HS-5 (cell line): Measurements from ENCODE around the gene SIGLEC12.

Experiments
- DNase-seq: peaks from one replicate; pipeline ENCODE4 v3.0.0-alpha.2; 2012; ENCODE audit warnings: low read depth

SIGLEC12 gene

GRCh38 chr19:51501594-51502263 is at the start of gene SIGLEC12:
TSS of gene SIGLEC12 (minus strand) at chr19:51501800. CDS start at chr19:51501733, 67 bp downstream.
- DNase-seq = no peak

- DNase-seq = no peak
Observed at GRCh38 chr19:51550848-51551672, 49.5 kb upstream of the SIGLEC12 start.

- DNase-seq = no peak
Observed at GRCh38 chr19:51549533-51550324, 48.1 kb upstream of the SIGLEC12 start.

GRCh38 chr19:51548891-51549305 is 47.3 kb upstream of the SIGLEC12 start:
- no peak for DNase-seq

GRCh38 chr19:51548213-51548651 is 46.6 kb upstream of the SIGLEC12 start:
- no peak for DNase-seq

- no peak for DNase-seq
Observed at GRCh38 chr19:51547397-51548212, 46.0 kb upstream of the SIGLEC12 start.

DNA sequence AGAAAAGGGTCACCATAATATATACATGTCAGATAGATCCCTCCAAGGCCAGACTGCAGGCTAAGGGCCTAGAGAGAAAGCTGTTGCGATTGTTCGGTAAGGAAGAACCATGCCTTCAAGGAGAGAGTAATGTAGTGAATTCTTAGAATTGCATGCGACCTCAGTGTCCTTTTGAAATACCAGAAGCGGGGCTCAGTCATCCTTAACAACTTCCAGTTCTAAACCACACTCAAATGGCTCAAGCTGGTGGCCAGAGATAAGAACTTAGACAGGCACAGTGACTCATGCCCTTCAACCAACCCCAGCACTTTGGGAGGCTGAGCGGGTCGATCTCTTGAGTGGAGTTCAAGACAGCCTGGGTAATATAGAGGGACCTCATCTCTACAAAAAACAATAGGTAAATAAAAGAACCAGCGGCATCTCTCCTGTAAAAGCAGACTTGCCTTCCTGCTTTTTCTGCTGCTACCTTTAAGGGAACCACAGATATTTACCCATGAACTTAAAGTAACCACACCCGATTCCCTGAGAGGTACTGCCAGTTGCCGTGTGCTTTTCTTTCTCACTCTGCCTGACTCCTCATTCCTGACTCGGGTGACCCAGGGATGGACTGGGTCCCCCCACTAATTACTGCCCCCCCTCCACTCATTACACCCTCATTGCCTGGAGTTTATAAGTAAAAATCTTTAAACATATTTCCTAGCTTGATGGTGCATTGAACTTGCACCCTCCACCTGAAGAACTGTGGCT is 45.2 kb upstream of the SIGLEC12 start:
- DNase-seq = no peak

- no peak for DNase-seq
Observed at GRCh38 chr19:51546107-51546649, 44.6 kb upstream of the SIGLEC12 start.

- DNase-seq = no peak
Observed at GRCh38 chr19:51544038-51544437, 42.4 kb upstream of the SIGLEC12 start.

- DNase-seq = no peak
Observed at GRCh38 chr19:51542699-51543098, 41.1 kb upstream of the SIGLEC12 start.

DNA sequence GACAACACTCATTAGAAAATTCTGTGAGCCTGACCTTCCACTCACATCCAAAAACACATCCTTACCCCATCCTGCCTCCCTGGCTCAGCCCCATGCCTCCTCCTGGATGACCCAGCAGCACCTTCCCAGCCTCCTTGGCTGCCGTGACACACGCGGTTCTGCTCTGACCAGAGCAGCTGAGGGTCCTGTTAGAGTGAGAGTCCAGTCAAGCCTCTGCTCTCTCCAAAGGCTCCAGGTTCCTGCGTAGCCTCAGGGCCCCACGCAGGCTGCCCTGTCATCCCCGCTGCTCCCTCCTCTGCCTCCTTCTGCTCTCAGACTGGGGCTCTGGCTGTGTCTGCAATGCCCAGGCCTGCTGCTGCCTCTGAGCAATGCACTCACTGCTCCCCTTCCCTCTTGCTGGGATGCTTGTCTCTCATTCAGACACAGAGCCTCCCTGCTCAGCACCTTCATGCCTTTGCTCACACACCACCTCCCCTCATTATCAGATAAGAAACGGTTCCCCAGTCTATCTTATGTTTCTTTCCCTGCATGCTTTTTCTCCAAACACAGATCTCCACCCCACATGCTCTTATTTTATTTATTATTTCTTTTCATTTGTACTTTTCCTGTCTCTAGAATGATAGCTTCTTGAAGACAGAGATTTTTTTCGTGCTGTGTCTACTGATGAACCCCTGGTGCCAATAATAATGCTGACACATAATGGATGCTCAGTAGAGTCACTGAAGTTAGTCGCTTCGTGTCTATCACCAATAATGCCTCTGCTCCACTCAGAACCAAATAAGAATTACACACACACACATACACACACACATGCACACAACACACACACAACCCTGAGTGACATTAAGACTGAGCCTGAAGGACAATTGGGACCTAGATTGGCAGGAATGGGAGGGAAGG is 40.1 kb upstream of the SIGLEC12 start:
- no peak for DNase-seq

- no peak for DNase-seq
Observed at GRCh38 chr19:51539821-51540366, 38.3 kb upstream of the SIGLEC12 start.

DNA sequence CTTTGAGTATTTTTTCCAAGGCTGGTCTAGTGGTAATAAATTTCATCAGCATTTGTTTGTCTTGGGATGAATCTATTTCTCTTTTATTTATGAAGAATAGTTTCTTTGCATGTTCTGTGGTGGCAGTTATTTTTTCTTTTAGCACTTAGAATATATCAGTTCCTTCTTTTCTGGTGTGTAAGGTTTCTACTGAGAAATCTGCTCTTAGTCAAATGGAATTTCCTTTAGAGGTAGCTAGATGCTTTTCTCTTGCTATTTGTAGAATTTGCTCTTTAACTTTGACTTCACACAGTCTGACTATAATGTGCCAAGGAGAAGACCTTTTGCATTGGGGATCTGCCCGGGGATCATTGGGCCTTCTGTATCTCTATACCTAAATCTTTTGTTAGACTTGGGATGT is 33.9 kb upstream of the SIGLEC12 start:
- DNase-seq = no peak

DNA sequence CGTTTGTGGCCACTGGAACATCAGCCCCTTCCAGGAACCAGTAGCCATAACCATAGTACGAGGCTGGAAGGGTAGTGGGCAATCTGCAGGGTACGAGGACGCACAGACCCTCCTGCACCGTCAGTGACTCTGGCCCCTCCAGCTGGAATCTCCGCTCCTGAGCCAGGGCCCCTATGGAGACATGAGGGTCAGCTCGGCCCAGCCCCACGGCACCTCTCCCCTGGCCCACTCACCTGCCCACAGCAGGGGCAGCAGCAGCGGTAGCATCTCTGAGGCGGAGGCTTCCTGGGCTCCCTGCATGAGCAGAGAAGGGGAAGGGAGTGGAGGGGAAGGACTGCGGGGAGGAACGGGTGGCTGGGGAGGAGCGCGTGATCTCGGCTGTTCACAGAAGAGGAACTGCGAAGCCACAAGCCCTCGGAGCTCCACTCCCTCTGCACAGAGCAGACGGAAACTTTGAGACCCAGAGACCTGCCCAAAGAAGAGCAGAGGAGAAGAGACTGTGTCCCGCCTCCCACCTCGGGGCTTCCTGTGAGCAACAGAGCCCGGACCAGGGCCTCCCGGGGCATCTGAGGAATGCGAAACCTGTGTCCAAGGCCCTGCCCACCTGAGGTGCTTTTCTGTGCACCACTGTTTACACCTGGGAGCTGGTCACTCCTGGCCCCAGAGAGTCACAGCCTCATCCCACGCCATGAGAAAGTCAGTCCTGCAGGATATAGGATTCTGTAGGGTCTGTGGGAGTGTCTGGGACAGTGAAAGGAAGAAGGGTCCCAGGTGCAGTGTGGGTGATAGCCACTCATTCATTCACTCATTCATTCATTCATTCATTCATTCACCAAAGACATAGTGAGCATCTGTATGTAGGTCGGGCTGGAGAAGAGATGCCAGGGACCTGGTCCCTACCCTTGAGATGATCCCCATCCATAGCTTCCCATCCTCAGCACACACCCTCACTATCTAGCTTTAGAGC is 30.0 kb upstream of the SIGLEC12 start, which contains the start of gene SIGLEC6:
SIGLEC6 (minus strand) TSS at position 322 of the 967 bp plus-strand sequence; CDS start at position 300, 22 bp downstream.
- no peak for DNase-seq

DNA sequence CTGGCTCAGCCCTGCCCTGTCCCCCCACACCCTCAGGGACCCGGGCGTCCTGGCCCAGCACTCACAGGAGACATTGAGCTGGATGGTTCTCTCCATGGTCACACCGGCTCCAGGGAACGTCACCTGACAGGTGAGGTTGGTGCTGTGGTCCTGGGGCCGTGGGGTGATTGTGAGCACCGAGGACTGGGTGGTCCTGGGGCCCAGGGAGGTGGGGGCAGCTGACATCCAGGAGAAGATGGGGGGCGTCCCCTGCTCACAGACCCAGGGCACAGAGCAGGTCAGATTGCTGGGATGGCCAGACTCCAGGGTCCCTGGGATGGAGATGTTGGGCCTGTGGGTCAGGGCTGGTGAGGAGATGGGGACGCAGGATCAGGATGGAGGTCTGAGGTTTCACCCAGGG is 29.0 kb upstream of the SIGLEC12 start:
- no peak for DNase-seq

GRCh38 chr19:51529301-51529700 is 27.7 kb upstream of the SIGLEC12 start:
- DNase-seq = no peak

- no peak for DNase-seq
Observed at GRCh38 chr19:51525651-51526050, 24.1 kb upstream of the SIGLEC12 start.
